Memory B cell (primary cell): ENCODE results near the gene ZDHHC11.

Experiments
- ATAC-seq: fragments of 150-1000 bp; cut with Tn5 transposase; 2 replicates; pipeline ENCODE4 v1.10.0; 2021; ENCODE audit warnings: low read depth, mild to moderate bottlenecking, moderate library complexity
- DNase-seq, 2 donors: peaks; one replicate each; pipeline ENCODE4 v3.0.0; 2022; ENCODE audit warnings: low spot score in 2 of 2
- H3K27ac Mint-ChIP-seq: one replicate; pipeline ENCODE4 v1.8.0; 2022; ENCODE audit warnings: mild to moderate bottlenecking, moderate library complexity, mixed read lengths
- H3K27me3 Mint-ChIP-seq: one replicate; pipeline ENCODE4 v1.8.0; 2022; ENCODE audit warnings: mixed read lengths
- H3K36me3 Mint-ChIP-seq: one replicate; pipeline ENCODE4 v1.8.0; 2022; ENCODE audit warnings: mild to moderate bottlenecking, mixed read lengths
- H3K4me1 Mint-ChIP-seq: one replicate; pipeline ENCODE4 v1.8.0; 2022; ENCODE audit warnings: mixed read lengths
- H3K4me3 Mint-ChIP-seq: one replicate; pipeline ENCODE4 v1.8.0; 2022; ENCODE audit warnings: mild to moderate bottlenecking, moderate library complexity, mixed read lengths
- H3K9me3 Mint-ChIP-seq: one replicate; pipeline ENCODE4 v1.8.0; 2022; ENCODE audit warnings: mixed read lengths

ZDHHC11 gene

GRCh38 chr5:870956-871355 is 20.2 kb upstream of the ZDHHC11 start:
- H3K36me3 Mint-ChIP-seq: peaks cover 45% of the 10 kb centered on the region
- peaks cover 4% of the 10 kb centered on the region for H3K4me1 Mint-ChIP-seq
- DNase-seq (no peak), ATAC-seq (no peak)
- H3K4me3 Mint-ChIP-seq: no peak overlapping the region
- no peaks in the 10 kb centered on the region for H3K9me3 Mint-ChIP-seq
- no peaks in the 10 kb centered on the region for H3K27me3 Mint-ChIP-seq
- no peak overlapping the region for H3K27ac Mint-ChIP-seq

- Mint-ChIP-seq H3K27me3 (no peaks in the 10 kb centered on the region), H3K9me3 (no peaks in the 10 kb centered on the region), H3K27ac (no peak overlapping the region), H3K4me1 (peaks cover 4% of the 10 kb centered on the region), H3K4me3 (no peak overlapping the region), H3K36me3 (peaks cover 41% of the 10 kb centered on the region)
- ATAC-seq: no peak
- no peak for DNase-seq
Observed at GRCh38 chr5:868428-869135, 17.8 kb upstream of the ZDHHC11 start.

GRCh38 chr5:867300-867870 is 16.6 kb upstream of the ZDHHC11 start:
- Mint-ChIP-seq H3K27ac (no peak overlapping the region), H3K27me3 (no peaks in the 10 kb centered on the region), H3K4me3 (no peak overlapping the region), H3K4me1 (no peaks in the 10 kb centered on the region), H3K36me3 (peaks cover 40% of the 10 kb centered on the region), H3K9me3 (no peaks in the 10 kb centered on the region)
- ATAC-seq: no peak
- no peak for DNase-seq

- Mint-ChIP-seq H3K9me3 (no peaks in the 10 kb centered on the region), H3K4me3 (no peak overlapping the region), H3K36me3 (peaks cover 40% of the 10 kb centered on the region), H3K4me1 (peaks cover 2% of the 10 kb centered on the region), H3K27me3 (no peaks in the 10 kb centered on the region), H3K27ac (no peak overlapping the region)
- ATAC-seq (no peak), DNase-seq (no peak)
Observed at GRCh38 chr5:865771-866170, 15.0 kb upstream of the ZDHHC11 start.

- H3K27me3 Mint-ChIP-seq: no peaks in the 10 kb centered on the region
- H3K9me3 Mint-ChIP-seq: no peaks in the 10 kb centered on the region
- H3K4me1 Mint-ChIP-seq: peaks cover 3% of the 10 kb centered on the region
- H3K36me3 Mint-ChIP-seq: peaks cover 40% of the 10 kb centered on the region
- no peak overlapping the region for H3K27ac Mint-ChIP-seq
- ATAC-seq: no peak
- DNase-seq: no peak
- no peak overlapping the region for H3K4me3 Mint-ChIP-seq
Observed at GRCh38 chr5:865168-865521, 14.4 kb upstream of the ZDHHC11 start.

GRCh38 chr5:864492-865167 is 13.8 kb upstream of the ZDHHC11 start:
- Mint-ChIP-seq H3K27me3 (no peaks in the 10 kb centered on the region), H3K4me1 (peaks cover 3% of the 10 kb centered on the region), H3K9me3 (no peaks in the 10 kb centered on the region), H3K36me3 (peaks cover 38% of the 10 kb centered on the region), H3K27ac (no peak overlapping the region), H3K4me3 (no peak overlapping the region)
- DNase-seq (no peak), ATAC-seq (no peak)

- peaks cover 3% of the 10 kb centered on the region for H3K4me1 Mint-ChIP-seq
- no peak overlapping the region for H3K4me3 Mint-ChIP-seq
- H3K27ac Mint-ChIP-seq: no peak overlapping the region
- no peaks in the 10 kb centered on the region for H3K27me3 Mint-ChIP-seq
- ATAC-seq (no peak), DNase-seq (no peak)
- peaks cover 30% of the 10 kb centered on the region for H3K36me3 Mint-ChIP-seq
- no peaks in the 10 kb centered on the region for H3K9me3 Mint-ChIP-seq
Observed at GRCh38 chr5:863244-863805, 12.5 kb upstream of the ZDHHC11 start.

GRCh38 chr5:862367-863243 is 11.8 kb upstream of the ZDHHC11 start:
- H3K4me1 Mint-ChIP-seq: peaks cover 3% of the 10 kb centered on the region
- no peak overlapping the region for H3K27ac Mint-ChIP-seq
- no peak overlapping the region for H3K4me3 Mint-ChIP-seq
- ATAC-seq (no peak), DNase-seq (no peak)
- peaks cover 25% of the 10 kb centered on the region for H3K36me3 Mint-ChIP-seq
- no peaks in the 10 kb centered on the region for H3K27me3 Mint-ChIP-seq
- H3K9me3 Mint-ChIP-seq: no peaks in the 10 kb centered on the region

- Mint-ChIP-seq H3K9me3 (no peaks in the 10 kb centered on the region), H3K27me3 (no peaks in the 10 kb centered on the region), H3K27ac (no peak overlapping the region), H3K36me3 (peaks cover 20% of the 10 kb centered on the region), H3K4me1 (peaks cover 3% of the 10 kb centered on the region), H3K4me3 (no peak overlapping the region)
- no peak for DNase-seq
- ATAC-seq: no peak
Observed at GRCh38 chr5:861442-862366, 10.9 kb upstream of the ZDHHC11 start.

GRCh38 chr5:860506-861150 is 9.8 kb upstream of the ZDHHC11 start:
- Mint-ChIP-seq H3K27me3 (no peaks in the 10 kb centered on the region), H3K9me3 (no peaks in the 10 kb centered on the region), H3K4me3 (no peak overlapping the region), H3K27ac (no peak overlapping the region), H3K4me1 (peaks cover 3% of the 10 kb centered on the region), H3K36me3 (peaks cover 13% of the 10 kb centered on the region)
- ATAC-seq (no peak), DNase-seq (no peak)

GRCh38 chr5:859798-860296 is 9.1 kb upstream of the ZDHHC11 start:
- Mint-ChIP-seq H3K4me3 (no peak overlapping the region), H3K27me3 (no peaks in the 10 kb centered on the region), H3K9me3 (no peaks in the 10 kb centered on the region), H3K4me1 (peaks cover 3% of the 10 kb centered on the region), H3K27ac (no peak overlapping the region), H3K36me3 (peaks cover 10% of the 10 kb centered on the region)
- DNase-seq (no peak), ATAC-seq (no peak)

- DNase-seq: no peak
- Mint-ChIP-seq H3K4me3 (no peak overlapping the region), H3K9me3 (no peaks in the 10 kb centered on the region), H3K4me1 (peaks cover 3% of the 10 kb centered on the region), H3K36me3 (peaks cover 10% of the 10 kb centered on the region), H3K27ac (no peak overlapping the region), H3K27me3 (no peaks in the 10 kb centered on the region)
- ATAC-seq: no peak
Observed at GRCh38 chr5:859391-859790, 8.6 kb upstream of the ZDHHC11 start.
